H1 (cell line): ENCODE results near the gene ARHGEF6. TPM values are rescaled to one million over a fixed set of nuclear protein-coding genes. Genes with fewer than 3 reads are reported as not detected.

Experiments
- CTCF ChIA-PET: fragments of 300-600 bp; sonication (Branson Sonifier 250); formaldehyde crosslinking; loops from one replicate; lab custom pipeline; 2021; ENCODE audit not compliant: partially characterized antibody; lab: Charles Lee
- POLR2A ChIA-PET: fragments of 300-600 bp; sonication (Branson Sonifier 250); formaldehyde crosslinking; loops from one replicate; lab custom pipeline; 2021; ENCODE audit warnings: inconsistent platforms; ENCODE audit not compliant: partially characterized antibody; lab: Charles Lee
- DNase-seq, 2 experiments: peaks; one replicate each; pipeline versions ENCODE4 v3.0.0 to v3.0.0-alpha.2; 2010 to 2022; ENCODE audit warnings: low spot score in 2 of 2, low read depth in 1 of 2, mixed read lengths in 1 of 2
- FAIRE-seq: peaks from 2 replicates; lab custom pipeline; 2011; peaks lifted over from hg19 to GRCh38; lab: Jason Lieb, UNC
- H2AFZ ChIP-seq: 2 replicates; pipeline ENCODE4 v1.8.1; 2012; ENCODE audit warnings: low read length, inconsistent platforms
- H2AK5ac ChIP-seq: 2 replicates; pipeline ENCODE4 v1.6.1; 2013; ENCODE audit warnings: low read depth, low read length
- H2BK120ac ChIP-seq: replicated peaks from 2 replicates; pipeline ENCODE3; 2013; ENCODE audit warnings: low read depth, low read length, inconsistent platforms
- H2BK12ac ChIP-seq: 2 replicates; pipeline ENCODE4 v1.6.1; 2013; ENCODE audit warnings: low read depth, low read length
- H2BK15ac ChIP-seq: 2 replicates; pipeline ENCODE4 v1.6.1; 2013; ENCODE audit warnings: low read length
- H2BK20ac ChIP-seq: 2 replicates; pipeline ENCODE4 v1.6.1; 2013; ENCODE audit warnings: low read length
- H2BK5ac ChIP-seq: 2 replicates; pipeline ENCODE4 v1.6.1; 2013; ENCODE audit warnings: low read depth, low read length
- H3K14ac ChIP-seq: 2 replicates; pipeline ENCODE4 v1.6.1; 2013; ENCODE audit warnings: inconsistent platforms; ENCODE audit not compliant: insufficient read length
- H3K18ac ChIP-seq: 2 replicates; pipeline ENCODE4 v1.6.1; 2013; ENCODE audit warnings: low read length; ENCODE audit errors: extremely low read depth
- H3K23ac ChIP-seq: 2 replicates; pipeline ENCODE4 v1.6.1; 2013; ENCODE audit warnings: inconsistent platforms; ENCODE audit not compliant: insufficient read length
- H3K23me2 ChIP-seq: 2 replicates; pipeline ENCODE4 v1.6.1; 2013; ENCODE audit warnings: low read depth, low read length
- H3K27ac ChIP-seq: 2 replicates; pipeline ENCODE4 v1.6.1; 2011; ENCODE audit warnings: low read depth, low read length, inconsistent platforms
- H3K27me3 ChIP-seq, 4 experiments: replicated peaks in 1 of 4; 1 replicate in 1 of 4; 2 replicates in 3 of 4; pipeline versions ENCODE4 v1.6.1 to v1.8.1; 2011 to 2013; ENCODE audit warnings: low read length in 3 of 4, mild to moderate bottlenecking in 3 of 4, inconsistent platforms in 2 of 4, mixed read lengths in 2 of 4, moderate library complexity in 1 of 4; ENCODE audit not compliant: control insufficient read depth in 3 of 4, insufficient read depth in 3 of 4; ENCODE audit errors: extremely low read depth in 1 of 4
- H3K36me3 ChIP-seq, 4 experiments: 2 replicates each; pipeline versions ENCODE4 v1.6.1 to v1.8.1; 2011 to 2013; ENCODE audit warnings: mild to moderate bottlenecking in 4 of 4, low read length in 3 of 4, moderate library complexity in 2 of 4, control low read depth in 1 of 4, inconsistent platforms in 1 of 4; ENCODE audit not compliant: insufficient read depth in 4 of 4, control insufficient read depth in 2 of 4
- H3K4ac ChIP-seq: replicated peaks from 2 replicates; pipeline ENCODE3; 2013; ENCODE audit warnings: low read length, low read depth, mixed read lengths, inconsistent platforms; ENCODE audit not compliant: insufficient read length
- H3K4me1 ChIP-seq, 4 experiments: replicated peaks in 1 of 4; 1 replicate in 1 of 4; 2 replicates in 3 of 4; pipeline versions ENCODE4 v1.6.1 to v1.8.1; 2011 to 2013; ENCODE audit warnings: low read length in 3 of 4, inconsistent platforms in 2 of 4, mixed read lengths in 1 of 4; ENCODE audit not compliant: insufficient read depth in 4 of 4, control insufficient read depth in 3 of 4
- H3K4me2 ChIP-seq, 2 experiments: 2 replicates each; pipeline versions ENCODE4 v1.6.1 to v1.8.1; 2011 to 2013; ENCODE audit warnings: low read depth in 2 of 2, low read length in 2 of 2, control low read depth in 1 of 2, inconsistent platforms in 1 of 2, mild to moderate bottlenecking in 1 of 2; ENCODE audit not compliant: insufficient read depth in 1 of 2
- H3K4me3 ChIP-seq, 4 experiments: fragments of 200-600, 300-600 bp in 1 of 4; sonication (generic), shearing (Covaris generic), sonication (Bioruptor Twin) in 1 of 4; 2 replicates each; pipeline versions ENCODE4 v1.5.1 to v1.8.1; 2011 to 2016; ENCODE audit warnings: low read length in 4 of 4, low read depth in 3 of 4, control low read depth in 2 of 4, inconsistent platforms in 2 of 4, mild to moderate bottlenecking in 2 of 4, mixed read lengths in 1 of 4, moderate library complexity in 1 of 4; ENCODE audit not compliant: insufficient read depth in 2 of 4; ENCODE audit errors: extremely low read depth in 1 of 4
- H3K56ac ChIP-seq: replicated peaks from 2 replicates; pipeline ENCODE3; 2013; ENCODE audit warnings: low read depth, mild to moderate bottlenecking, mixed read lengths, low read length, inconsistent platforms; ENCODE audit not compliant: insufficient read length
- H3K79me1 ChIP-seq: 2 replicates; pipeline ENCODE4 v1.6.1; 2013; ENCODE audit warnings: low read depth, low read length, control low read depth
- H3K79me2 ChIP-seq, 2 experiments: 2 replicates each; pipeline versions ENCODE4 v1.6.1 to v1.8.1; 2012 to 2013; ENCODE audit warnings: low read length in 2 of 2, mild to moderate bottlenecking in 2 of 2, inconsistent platforms in 1 of 2; ENCODE audit not compliant: insufficient read depth in 2 of 2, control insufficient read depth in 1 of 2
- H3K9ac ChIP-seq, 4 experiments: replicated peaks in 1 of 4; 1 replicate in 1 of 4; 2 replicates in 3 of 4; pipeline versions ENCODE4 v1.6.1 to v1.8.1; 2011 to 2013; ENCODE audit warnings: low read depth in 3 of 4, low read length in 3 of 4, control low read depth in 2 of 4, mild to moderate bottlenecking in 2 of 4, moderate library complexity in 2 of 4, inconsistent platforms in 1 of 4; ENCODE audit errors: extremely low read depth in 1 of 4
- H3K9me3 ChIP-seq, 2 experiments: 2 replicates each; pipeline versions ENCODE4 v1.6.1 to v1.8.1; 2012 to 2013; ENCODE audit warnings: mild to moderate bottlenecking in 2 of 2, moderate library complexity in 2 of 2, control low read depth in 1 of 2, inconsistent platforms in 1 of 2, low read depth in 1 of 2, low read length in 1 of 2, mixed read lengths in 1 of 2; ENCODE audit not compliant: insufficient read depth in 2 of 2
- H4K20me1 ChIP-seq, 2 experiments: replicated peaks in 1 of 2; 2 replicates each; pipeline versions ENCODE3 to v1.8.1; 2011 to 2013; ENCODE audit warnings: inconsistent platforms in 2 of 2, low read length in 2 of 2, mild to moderate bottlenecking in 1 of 2; ENCODE audit not compliant: insufficient read depth in 2 of 2, control insufficient read depth in 1 of 2
- H4K5ac ChIP-seq: 2 replicates; pipeline ENCODE4 v1.6.1; 2013; ENCODE audit warnings: low read length, low read depth, mixed read lengths, inconsistent platforms; ENCODE audit not compliant: insufficient read length
- H4K8ac ChIP-seq: 2 replicates; pipeline ENCODE4 v1.8.0; 2013; ENCODE audit warnings: mild to moderate bottlenecking, moderate library complexity, low read length, inconsistent platforms; ENCODE audit not compliant: insufficient read depth; ENCODE audit errors: extremely low read depth
- H4K91ac ChIP-seq: replicated peaks from 2 replicates; pipeline ENCODE3; 2013; ENCODE audit warnings: low read length, mixed read lengths, inconsistent platforms; ENCODE audit not compliant: insufficient read length
- KDM4A ChIP-seq: IDR thresholded peaks from one replicate; pipeline ENCODE4 v1.7.1; 2012; ENCODE audit warnings: low read depth, mild to moderate bottlenecking, moderate library complexity, low read length, inconsistent platforms; ENCODE audit not compliant: severe bottlenecking
- SP2 ChIP-seq: IDR thresholded peaks from 2 replicates; pipeline ENCODE4 v1.6.1; 2012; ENCODE audit warnings: mild to moderate bottlenecking, low read length, inconsistent platforms
- WGBS, 2 experiments: shearing (Covaris generic) in 1 of 2; methylation state at CpG; one replicate each; pipeline versions ENCODE4 v1.1.6 to v1.1.7; 2013 to 2015; ENCODE audit warnings: low lambda C conversion rate in 2 of 2, mixed read lengths in 2 of 2, inconsistent platforms in 1 of 2, low coverage in 1 of 2, missing lambda C conversion rate in 1 of 2; ENCODE audit not compliant: insufficient replicate concordance in 2 of 2, insufficient coverage in 1 of 2, insufficient read length in 1 of 2; ENCODE audit errors: extremely low coverage in 1 of 2, missing lambda C conversion rate in 1 of 2; 5-methylcytosine and 5-hydroxymethylcytosine counted together
- polyA plus RNA-seq, 7 experiments: library from polyadenylated mRNA; depleted of rRNA in 3 of 7; stranded (reverse) in 5 of 7; unstranded in 2 of 7; fragments of >200 nt in 5 of 7; fragments of 200-250 nt in 2 of 7; gene quantifications; 1 replicate in 5 of 7; 2 replicates in 1 of 7; 4 replicates in 1 of 7; pipeline versions ENCODE4 v1.2.1 to v1.2.3, GENCODE V29; 2011 to 2013; ENCODE audit warnings: missing spikeins in 2 of 7, mixed read lengths in 2 of 7
- total RNA-seq: library from RNA; stranded (reverse); fragmentation: NEBNext Ultra II Directional; extraction: Animal tissue kit (Norgen Biotek cat#: 25700); gene quantifications from 2 replicates; pipeline ENCODE4 v1.2.1, GENCODE V29; 2021

Gene ARHGEF6
- total and polyA plus RNA-seq, 2 of the 8 experiments (the other 6 are each of a cell fraction or from before 2014, with no cell fraction given): 3.6 to 3.7 TPM

DNA sequence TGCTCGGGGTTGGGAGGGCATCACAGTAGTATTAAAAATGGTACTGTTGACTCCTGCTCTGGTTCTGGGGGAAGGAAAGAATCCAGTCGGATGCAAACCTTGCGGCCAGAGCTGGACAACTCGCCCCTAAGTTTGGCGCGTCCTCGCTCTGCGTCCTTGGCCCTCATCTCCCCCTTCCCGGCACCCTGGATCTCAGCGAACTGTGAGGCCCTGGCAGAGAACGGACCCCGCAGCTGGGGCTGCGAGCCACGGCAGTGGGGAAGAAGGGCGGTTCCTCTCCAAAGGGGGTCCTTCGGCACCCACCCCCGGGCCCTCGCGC, 14.0 kb downstream of the ARHGEF6 start:
- Histone ChIP-seq H3K56ac (no peak overlapping the region), H3K4me1 (peaks cover 0 to 6% (median under 1%) of the 10 kb centered on the region in 4 experiments; a peak in 3 of 7 replicates)
- CTCF ChIA-PET: interaction anchor here (1.2 to 2.2 kb wide), 4 partner anchors 14 to 44 kb away, joined by 3 to 9 read pairs (median 4); no protein-coding TSS in a partner anchor

More for the DNA sequence above, 14.0 kb downstream of the ARHGEF6 start:
- Histone ChIP-seq H2BK120ac (no peak overlapping the region), H3K27me3 (no peaks in the 10 kb centered on the region), H2BK15ac (no peak overlapping the region), H2BK5ac (no peak overlapping the region), H4K91ac (no peak overlapping the region), H2BK20ac (no peak overlapping the region), H3K18ac (no peak overlapping the region), H3K79me2 (no peaks in the 10 kb centered on the region), H3K9me3 (no peaks in the 10 kb centered on the region), H4K8ac (no peak overlapping the region), H3K23me2 (peaks cover 3% of the 10 kb centered on the region; the same call in 1 of the 2 replicates), H2AK5ac (no peak overlapping the region), H2AFZ (peak overlapping the region; percentile 81; the same call in 1 of the 2 replicates), H3K36me3 (no peaks in the 10 kb centered on the region), H3K4me3 (peak overlapping the region; percentile 40 to 71 (median 56)), H3K9ac (peak overlapping the region in 1 of 4 experiments; percentile 57; a peak in 2 of 7 replicates), H4K5ac (no peak overlapping the region), H3K79me1 (no peaks in the 10 kb centered on the region), H3K4me2 (peak overlapping the region; percentile 72 to 86), H3K23ac (no peak overlapping the region), H2BK12ac (no peak overlapping the region), H3K4ac (no peak overlapping the region), H3K14ac (no peak overlapping the region), H4K20me1 (no peaks in the 10 kb centered on the region), H3K27ac (no peak overlapping the region)
- TF ChIP-seq SP2 (no peak), KDM4A (peak; percentile 14)
- 29% methylated on average over 3 of the region's 19 CpGs; no CpG with 5 or more reads in 1 of the 2 experiments for WGBS, 2 experiments
- POLR2A ChIA-PET: interaction anchor here (1.1 to 2.6 kb wide), 7 partner anchors 10 to 115 kb away, joined by 3 to 7 read pairs (median 4); no protein-coding TSS in a partner anchor
- no peak for FAIRE-seq
- DNase-seq: no peak
